ENCODE data around the gene FMN1. TPM values are rescaled to one million over a fixed set of nuclear protein-coding genes. Genes with fewer than 3 reads are reported as not detected.
A peak's percentile ranks its signal among the peaks of the same experiment; 100 is the strongest.
"Not testable (repeated sequence)": the region's sequence is repeated elsewhere in the genome, so short reads cannot be mapped to it uniquely, and the experiment has no call there.

The FMN1 gene
- total RNA-seq, 2 donors from 2014 or later = 2.4 to 3.1 TPM

GRCh38 chr15:32849769-32850668, 344.5 kb downstream of the FMN1 start:
- Histone ChIP-seq H3K27me3 (no peaks in the 10 kb centered on the region), H3K9me3 (no peaks in the 10 kb centered on the region), H3K36me3 (no peaks in the 10 kb centered on the region), H3K4me1 (no peaks in the 10 kb centered on the region), H3K27ac (no peak overlapping the region), H3K4me3 (no peak overlapping the region)
- DNase-seq (ENCODE audit: low spot score) = no peak
- no peak for TF ChIP-seq CTCF (IDR thresholded peaks at IDR 0.05)

GRCh38 chr15:32846671-32847070, 347.8 kb downstream of the FMN1 start:
- not testable (repeated sequence) for H3K4me3 ChIP-seq; H3K4me1 ChIP-seq; H3K9me3 ChIP-seq; DNase-seq (ENCODE audit: low spot score); H3K27me3 ChIP-seq; H3K27ac ChIP-seq; H3K36me3 ChIP-seq

GRCh38 chr15:32844118-32844711, 350.3 kb downstream of the FMN1 start:
- no peaks in the 10 kb centered on the region for H3K36me3 ChIP-seq
- no peaks in the 10 kb centered on the region for H3K9me3 ChIP-seq
- no peaks in the 10 kb centered on the region for H3K27me3 ChIP-seq
- no peak overlapping the region for H3K27ac ChIP-seq
- TF ChIP-seq CTCF (IDR thresholded peaks at IDR 0.05) = peak; percentile 20 to 66
- DNase-seq (ENCODE audit: low spot score) = no peak
- no peaks in the 10 kb centered on the region for H3K4me1 ChIP-seq
- H3K4me3 ChIP-seq = no peak overlapping the region

GRCh38 chr15:32843219-32843815, 351.2 kb downstream of the FMN1 start:
- Histone ChIP-seq H3K4me1 (no peaks in the 10 kb centered on the region), H3K27me3 (no peaks in the 10 kb centered on the region), H3K27ac (no peak overlapping the region), H3K36me3 (no peaks in the 10 kb centered on the region), H3K9me3 (no peaks in the 10 kb centered on the region), H3K4me3 (no peak overlapping the region)
- no peak for TF ChIP-seq CTCF (IDR thresholded peaks at IDR 0.05)
- no peak for DNase-seq (ENCODE audit: low spot score)

GRCh38 chr15:32842081-32842480, 352.4 kb downstream of the FMN1 start:
- Histone ChIP-seq H3K36me3 (no peaks in the 10 kb centered on the region), H3K27ac (no peak overlapping the region), H3K27me3 (no peaks in the 10 kb centered on the region), H3K4me1 (no peaks in the 10 kb centered on the region), H3K4me3 (no peak overlapping the region), H3K9me3 (no peaks in the 10 kb centered on the region)
- DNase-seq (ENCODE audit: low spot score) = no peak
- TF ChIP-seq CTCF (IDR thresholded peaks at IDR 0.05) = no peak

- no peak for DNase-seq (ENCODE audit: low spot score)
- H3K27ac ChIP-seq = no peak overlapping the region
- no peak for TF ChIP-seq CTCF (IDR thresholded peaks at IDR 0.05)
- no peak overlapping the region for H3K4me3 ChIP-seq
- H3K36me3 ChIP-seq = no peaks in the 10 kb centered on the region
- H3K9me3 ChIP-seq = no peaks in the 10 kb centered on the region
- H3K27me3 ChIP-seq = no peaks in the 10 kb centered on the region
- no peaks in the 10 kb centered on the region for H3K4me1 ChIP-seq
Measured at GRCh38 chr15:32840507-32841245, 353.8 kb downstream of the FMN1 start.

Measured in right atrium auricular region (tissue), 2 donors.